Adipocyte (in vitro differentiated cells): ENCODE measurements around the gene XKR8.

Experiments
- DNase-seq: peaks from one replicate; pipeline ENCODE4 v3.0.0-alpha.2; 2015; ENCODE audit warnings: low read depth
- H3K27me3 ChIP-seq: replicated peaks from 2 replicates; pipeline ENCODE4 v1.7.0; 2013; ENCODE audit warnings: mild to moderate bottlenecking, low read length, moderate library complexity; ENCODE audit not compliant: control insufficient read depth, insufficient read depth
- H3K36me3 ChIP-seq: 2 replicates; pipeline ENCODE4 v1.7.0; 2013; ENCODE audit warnings: low read length, mild to moderate bottlenecking, moderate library complexity; ENCODE audit not compliant: control insufficient read depth, insufficient read depth, severe bottlenecking
- H3K4me1 ChIP-seq: 2 replicates; pipeline ENCODE4 v1.7.0; 2013; ENCODE audit warnings: mild to moderate bottlenecking, low read length, moderate library complexity; ENCODE audit not compliant: control insufficient read depth, insufficient read depth
- H3K4me3 ChIP-seq: 2 replicates; pipeline ENCODE4 v1.7.0; 2013; ENCODE audit warnings: mild to moderate bottlenecking, low read length, moderate library complexity
- H3K9ac ChIP-seq: 2 replicates; pipeline ENCODE4 v1.7.0; 2013; ENCODE audit warnings: mild to moderate bottlenecking, low read length, moderate library complexity
- H3K9me3 ChIP-seq: 2 replicates; pipeline ENCODE4 v1.7.0; 2013; ENCODE audit warnings: mild to moderate bottlenecking, low read length, moderate library complexity; ENCODE audit not compliant: control insufficient read depth

XKR8 gene

DNA sequence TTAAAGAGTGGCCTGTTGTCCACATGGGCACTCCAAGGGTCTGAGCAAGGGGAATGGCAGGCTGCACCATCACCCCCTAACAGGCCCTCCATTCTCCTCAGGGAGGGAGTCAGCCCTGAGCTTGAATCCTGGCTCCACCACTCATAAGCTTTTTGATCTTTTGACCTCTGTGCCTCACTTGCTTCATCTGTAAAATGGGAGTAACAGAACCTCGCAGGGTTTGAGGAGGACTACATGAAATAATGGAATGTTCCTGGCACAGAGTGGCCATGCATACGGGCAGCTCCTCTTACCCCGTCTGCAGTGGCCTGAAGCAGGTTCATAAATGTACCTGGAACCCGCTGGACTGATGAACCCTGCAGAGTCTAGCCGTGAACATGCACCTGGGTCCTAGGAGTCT lies 2.1 kb upstream of the XKR8 start:
- Histone ChIP-seq H3K9me3 (no peaks in the 10 kb centered on the region), H3K27me3 (peaks cover 10% of the 10 kb centered on the region), H3K4me1 (peaks cover 15% of the 10 kb centered on the region), H3K36me3 (no peaks in the 10 kb centered on the region), H3K4me3 (no peak overlapping the region), H3K9ac (no peak overlapping the region)
- no peak for DNase-seq

DNA sequence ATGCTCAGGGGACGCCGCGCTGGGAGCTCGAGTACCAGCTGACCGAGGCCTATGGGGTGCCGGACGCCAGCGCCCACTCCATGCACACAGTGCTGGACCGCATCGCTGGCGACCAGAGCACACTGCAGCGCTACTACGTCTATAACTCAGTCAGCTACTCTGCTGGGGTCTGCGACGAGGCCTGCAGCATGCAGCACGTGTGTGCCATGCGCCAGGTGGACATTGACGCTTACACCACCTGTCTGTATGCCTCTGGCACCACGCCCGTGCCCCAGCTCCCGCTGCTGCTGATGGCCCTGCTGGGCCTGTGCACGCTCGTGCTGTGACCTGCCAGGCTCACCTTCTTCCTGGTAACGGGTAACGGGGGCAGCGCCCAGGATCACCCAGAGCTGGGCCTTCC lies 1.3 kb upstream of the XKR8 start:
- Histone ChIP-seq H3K36me3 (no peaks in the 10 kb centered on the region), H3K4me1 (peaks cover 15% of the 10 kb centered on the region), H3K4me3 (no peak overlapping the region), H3K27me3 (peaks cover 10% of the 10 kb centered on the region), H3K9ac (no peak overlapping the region), H3K9me3 (no peaks in the 10 kb centered on the region)
- DNase-seq = no peak

DNA sequence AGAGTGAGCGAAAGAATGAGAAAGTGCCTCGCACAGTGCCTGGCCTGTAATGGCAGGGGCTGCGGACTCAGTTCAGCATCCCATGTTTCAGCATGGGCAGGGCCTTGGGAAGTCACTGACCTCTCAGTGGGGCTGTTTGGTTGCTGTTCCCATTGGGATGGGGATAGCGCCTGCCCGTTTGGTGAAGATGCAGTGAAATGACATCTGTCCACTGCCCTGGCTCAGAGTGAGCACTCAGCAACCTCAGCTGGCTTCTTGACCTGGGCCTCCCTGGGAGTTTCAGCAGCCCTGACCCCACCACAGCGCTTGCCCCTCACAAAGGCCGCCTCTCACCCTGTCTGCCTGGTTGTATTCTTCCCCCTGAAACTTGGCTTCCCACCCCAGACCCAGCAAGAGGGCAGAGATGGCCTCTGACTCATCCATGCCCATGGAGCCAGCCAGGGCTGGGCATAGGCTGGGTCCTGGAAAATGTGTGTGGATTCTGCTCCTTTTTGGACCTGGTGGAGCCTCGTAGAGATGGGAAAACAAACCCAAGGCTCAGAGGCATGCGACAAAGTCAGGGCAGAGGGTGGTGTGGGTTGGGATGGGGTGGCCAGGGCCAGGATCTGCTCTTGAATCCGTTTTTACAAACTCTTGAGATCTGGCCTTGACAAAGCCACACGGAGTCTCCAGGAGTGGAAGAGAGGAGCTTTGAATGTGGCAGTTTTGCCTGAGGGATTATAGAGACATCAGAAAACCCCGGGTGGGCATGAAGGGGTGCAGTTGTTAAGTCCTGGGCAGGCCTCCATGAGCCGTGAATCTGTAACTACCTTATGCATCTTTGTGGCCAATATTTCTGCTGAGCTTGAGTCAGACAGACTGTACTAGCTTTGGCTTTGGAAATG lies 1.2 kb downstream of the XKR8 start:
- Histone ChIP-seq H3K4me3 (peak overlapping the region; percentile 86), H3K9ac (peak overlapping the region; percentile 90), H3K9me3 (no peaks in the 10 kb centered on the region), H3K27me3 (peaks cover 4% of the 10 kb centered on the region), H3K36me3 (peaks cover 7% of the 10 kb centered on the region), H3K4me1 (peaks cover 15% of the 10 kb centered on the region)
- DNase-seq = peak; percentile 59

DNA sequence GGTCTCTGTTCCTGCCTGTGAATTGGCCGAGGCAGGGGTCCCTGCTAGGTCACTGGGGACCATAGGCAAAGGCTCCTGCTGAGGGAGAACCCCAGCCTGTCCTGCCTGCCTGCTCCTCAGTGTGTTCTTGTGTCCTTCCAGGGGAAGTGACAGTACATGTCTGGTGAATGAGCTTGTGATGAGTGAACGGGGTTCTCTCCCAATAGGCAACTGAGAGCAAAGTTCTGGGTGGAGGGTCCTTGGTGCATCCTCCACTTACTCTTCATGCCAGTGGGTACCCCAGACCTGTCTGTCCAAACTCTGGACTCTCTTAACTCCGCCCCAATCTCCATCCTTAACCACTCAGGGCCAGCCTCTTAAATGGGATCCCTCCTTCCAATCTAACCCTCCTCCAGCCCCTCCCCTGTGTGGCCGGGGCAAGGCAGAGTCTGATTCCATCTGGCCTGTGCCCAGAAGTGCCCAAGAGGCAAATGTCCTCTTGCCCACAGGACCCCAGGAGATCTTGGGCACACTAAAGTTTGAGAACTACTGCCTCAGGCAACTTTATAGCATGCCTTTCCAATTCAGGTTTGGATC lies 2.0 kb downstream of the XKR8 start:
- no peaks in the 10 kb centered on the region for H3K27me3 ChIP-seq
- no peaks in the 10 kb centered on the region for H3K9me3 ChIP-seq
- peak; percentile 31 for DNase-seq
- H3K4me3 ChIP-seq = peak overlapping the region; percentile 86
- H3K36me3 ChIP-seq = peaks cover 8% of the 10 kb centered on the region
- H3K4me1 ChIP-seq = peaks cover 15% of the 10 kb centered on the region
- H3K9ac ChIP-seq = no peak overlapping the region

DNA sequence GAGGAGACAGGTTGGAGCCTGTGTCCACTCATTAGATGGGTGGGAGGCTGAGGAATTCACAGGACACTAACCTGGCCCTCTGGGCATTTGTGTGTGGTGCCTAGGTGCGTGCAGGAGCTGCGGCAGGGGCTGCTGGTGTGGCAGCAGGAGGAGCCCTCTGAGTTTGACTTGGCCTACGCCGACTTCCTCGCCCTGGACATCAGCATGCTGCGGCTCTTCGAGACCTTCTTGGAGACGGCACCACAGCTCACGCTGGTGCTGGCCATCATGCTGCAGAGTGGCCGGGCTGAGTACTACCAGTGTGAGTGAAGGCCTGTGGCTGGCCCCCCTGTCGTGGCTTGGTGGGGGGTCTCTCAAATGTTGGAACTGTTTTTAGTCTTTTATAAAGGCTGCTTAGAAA lies 3.6 kb downstream of the XKR8 start:
- H3K4me1 ChIP-seq = peaks cover 28% of the 10 kb centered on the region
- no peaks in the 10 kb centered on the region for H3K9me3 ChIP-seq
- no peak overlapping the region for H3K4me3 ChIP-seq
- no peaks in the 10 kb centered on the region for H3K27me3 ChIP-seq
- H3K9ac ChIP-seq = no peak overlapping the region
- DNase-seq = no peak
- H3K36me3 ChIP-seq = peaks cover 15% of the 10 kb centered on the region

DNA sequence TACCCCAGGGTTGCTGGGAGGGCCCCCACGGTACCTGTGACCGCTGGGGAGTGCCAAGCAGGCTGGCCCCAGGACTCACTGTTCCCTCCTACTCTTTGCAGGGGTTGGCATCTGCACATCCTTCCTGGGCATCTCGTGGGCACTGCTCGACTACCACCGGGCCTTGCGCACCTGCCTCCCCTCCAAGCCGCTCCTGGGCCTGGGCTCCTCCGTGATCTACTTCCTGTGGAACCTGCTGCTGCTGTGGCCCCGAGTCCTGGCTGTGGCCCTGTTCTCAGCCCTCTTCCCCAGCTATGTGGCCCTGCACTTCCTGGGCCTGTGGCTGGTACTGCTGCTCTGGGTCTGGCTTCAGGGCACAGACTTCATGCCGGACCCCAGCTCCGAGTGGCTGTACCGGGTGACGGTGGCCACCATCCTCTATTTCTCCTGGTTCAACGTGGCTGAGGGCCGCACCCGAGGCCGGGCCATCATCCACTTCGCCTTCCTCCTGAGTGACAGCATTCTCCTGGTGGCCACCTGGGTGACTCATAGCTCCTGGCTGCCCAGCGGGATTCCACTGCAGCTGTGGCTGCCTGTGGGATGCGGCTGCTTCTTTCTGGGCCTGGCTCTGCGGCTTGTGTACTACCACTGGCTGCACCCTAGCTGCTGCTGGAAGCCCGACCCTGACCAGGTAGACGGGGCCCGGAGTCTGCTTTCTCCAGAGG lies 6.8 kb downstream of the XKR8 start:
- H3K9me3 ChIP-seq = no peaks in the 10 kb centered on the region
- H3K4me3 ChIP-seq = no peak overlapping the region
- H3K9ac ChIP-seq = no peak overlapping the region
- no peak for DNase-seq
- peaks cover 15% of the 10 kb centered on the region for H3K36me3 ChIP-seq
- H3K4me1 ChIP-seq = peaks cover 43% of the 10 kb centered on the region
- H3K27me3 ChIP-seq = no peaks in the 10 kb centered on the region

DNA sequence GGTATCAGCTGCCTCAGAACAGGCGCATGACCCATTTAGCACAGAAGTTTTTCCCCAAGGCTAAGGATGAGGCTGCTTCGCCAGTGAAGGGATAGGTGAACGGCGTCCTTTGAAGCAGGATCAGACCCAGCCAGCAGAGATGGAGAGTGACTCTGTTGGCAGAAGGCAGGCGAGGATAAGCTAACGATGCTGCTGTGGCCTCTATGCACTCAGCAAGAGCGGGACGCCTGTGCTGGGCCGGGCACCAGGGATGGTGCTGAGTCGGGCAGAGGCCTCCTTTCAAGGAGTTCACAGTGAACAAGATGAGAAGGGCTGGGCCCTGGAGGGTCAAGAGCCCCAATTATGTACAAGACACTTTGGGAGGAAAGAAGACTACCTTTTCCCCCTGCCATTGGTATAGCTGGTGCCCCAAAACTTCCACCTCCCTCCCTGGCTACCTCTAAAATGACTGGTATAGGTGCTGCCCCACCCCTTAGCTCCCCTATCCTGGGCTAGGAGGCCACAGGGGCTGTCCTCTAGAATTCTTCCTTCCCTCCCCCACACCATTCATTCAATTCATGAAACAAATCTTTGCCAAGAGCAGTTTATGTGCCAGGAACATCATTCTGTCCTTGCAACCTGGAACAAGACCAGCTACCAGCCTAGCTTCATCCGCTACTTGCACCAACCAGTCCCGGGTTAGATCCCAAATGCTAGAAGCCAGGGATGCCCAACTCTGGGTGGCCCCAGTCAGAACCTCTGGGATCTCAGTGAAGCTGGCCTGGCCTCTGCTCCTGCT lies 7.5 kb downstream of the XKR8 start:
- no peak overlapping the region for H3K4me3 ChIP-seq
- H3K9me3 ChIP-seq = no peaks in the 10 kb centered on the region
- no peak for DNase-seq
- peaks cover 47% of the 10 kb centered on the region for H3K4me1 ChIP-seq
- no peak overlapping the region for H3K9ac ChIP-seq
- no peaks in the 10 kb centered on the region for H3K27me3 ChIP-seq
- H3K36me3 ChIP-seq = peaks cover 15% of the 10 kb centered on the region

DNA sequence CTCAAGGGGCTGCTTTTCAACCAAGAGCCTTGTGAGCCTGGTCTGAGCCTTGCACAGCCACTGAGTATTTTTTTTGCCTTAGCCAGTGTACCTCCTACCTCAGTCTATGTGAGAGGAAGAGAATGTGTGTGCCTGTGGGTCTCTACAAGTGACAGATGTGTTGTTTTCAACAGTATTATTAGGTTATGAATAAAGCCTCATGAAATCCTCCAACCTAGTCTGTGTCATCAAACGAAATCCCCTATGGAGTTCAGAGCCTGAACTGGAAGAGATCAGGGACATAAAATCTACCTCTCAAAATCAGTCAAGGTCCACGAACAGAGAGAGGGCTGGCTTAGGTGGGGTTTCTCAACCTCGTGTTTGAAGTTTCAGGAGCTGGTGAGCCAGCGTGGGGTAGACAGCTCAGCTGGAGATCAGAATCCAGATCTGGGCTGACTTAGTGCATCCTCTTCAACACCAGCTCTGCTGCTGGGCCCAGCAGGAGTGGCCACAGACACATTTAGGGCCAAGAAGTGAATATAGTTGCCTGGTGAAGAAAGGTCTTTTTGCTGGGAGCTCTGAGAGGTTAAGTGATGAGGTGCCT lies 8.2 kb downstream of the XKR8 start:
- peaks cover 15% of the 10 kb centered on the region for H3K36me3 ChIP-seq
- no peak for DNase-seq

DNA sequence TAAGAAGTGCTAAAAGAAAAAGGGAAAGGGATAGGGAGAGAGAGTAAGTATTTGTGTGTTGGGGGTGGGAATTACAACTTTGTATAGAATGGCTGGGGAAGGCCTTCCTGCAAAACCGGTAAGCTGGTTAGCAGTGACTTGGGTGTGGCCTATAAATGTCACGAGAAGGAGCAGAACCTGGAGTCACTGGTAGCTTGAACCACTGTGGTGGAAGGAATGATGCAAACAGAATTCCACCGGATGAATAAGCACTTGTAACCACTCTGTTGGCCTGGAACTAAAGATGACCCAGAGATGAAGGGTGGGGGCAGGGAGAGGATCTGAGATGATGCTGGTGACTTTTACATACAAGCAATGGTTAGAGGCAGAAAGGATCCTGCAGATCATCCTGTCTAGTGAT lies 8.9 kb downstream of the XKR8 start:
- peaks cover 47% of the 10 kb centered on the region for H3K4me1 ChIP-seq
- no peak overlapping the region for H3K4me3 ChIP-seq
- H3K36me3 ChIP-seq = peaks cover 15% of the 10 kb centered on the region
- H3K9me3 ChIP-seq = no peaks in the 10 kb centered on the region
- no peaks in the 10 kb centered on the region for H3K27me3 ChIP-seq
- peak; percentile 76 for DNase-seq
- peak overlapping the region; percentile 27 for H3K9ac ChIP-seq

More for the DNA sequence above, 8.2 kb downstream of the XKR8 start:
- peaks cover 47% of the 10 kb centered on the region for H3K4me1 ChIP-seq
- H3K27me3 ChIP-seq = no peaks in the 10 kb centered on the region
- H3K4me3 ChIP-seq = no peak overlapping the region
- H3K9ac ChIP-seq = peak overlapping the region; percentile 27
- H3K9me3 ChIP-seq = no peaks in the 10 kb centered on the region

DNA sequence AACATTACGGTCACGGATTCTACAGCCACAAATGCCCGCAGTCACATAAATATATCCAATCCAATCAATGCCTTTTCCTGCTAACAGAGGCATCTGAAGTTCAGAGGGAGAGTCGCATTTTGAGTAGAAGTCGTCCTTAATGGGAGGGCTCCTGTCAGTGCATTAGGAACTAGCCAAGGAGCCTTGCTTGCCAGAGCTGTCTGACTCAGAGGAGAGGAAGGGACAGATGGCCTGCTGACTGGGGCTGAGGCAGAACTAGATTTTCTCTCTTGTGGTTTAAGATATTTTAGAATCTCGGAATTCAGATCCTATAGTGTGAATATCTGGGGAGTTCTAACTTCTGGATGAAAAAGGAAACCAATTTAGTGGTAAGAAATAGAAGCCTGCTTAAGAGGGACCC lies 10.6 kb downstream of the XKR8 start:
- Histone ChIP-seq H3K4me1 (peaks cover 47% of the 10 kb centered on the region), H3K4me3 (peak overlapping the region; percentile 30)
- DNase-seq = peak; percentile 77

More for the DNA sequence above, 10.6 kb downstream of the XKR8 start:
- no peaks in the 10 kb centered on the region for H3K9me3 ChIP-seq
- H3K9ac ChIP-seq = peak overlapping the region; percentile 71
- H3K36me3 ChIP-seq = peaks cover 20% of the 10 kb centered on the region
- no peaks in the 10 kb centered on the region for H3K27me3 ChIP-seq
